HG03103 (cell line): ENCODE data around the gene NEO1.

Experiments used
- ATAC-seq: cut with Tn5 transposase; IDR thresholded peaks from one replicate; pipeline ENCODE4 v1.9.1; 2021; ENCODE audit warnings: low read depth; ENCODE audit not compliant: unreplicated experiment

Gene NEO1

DNA sequence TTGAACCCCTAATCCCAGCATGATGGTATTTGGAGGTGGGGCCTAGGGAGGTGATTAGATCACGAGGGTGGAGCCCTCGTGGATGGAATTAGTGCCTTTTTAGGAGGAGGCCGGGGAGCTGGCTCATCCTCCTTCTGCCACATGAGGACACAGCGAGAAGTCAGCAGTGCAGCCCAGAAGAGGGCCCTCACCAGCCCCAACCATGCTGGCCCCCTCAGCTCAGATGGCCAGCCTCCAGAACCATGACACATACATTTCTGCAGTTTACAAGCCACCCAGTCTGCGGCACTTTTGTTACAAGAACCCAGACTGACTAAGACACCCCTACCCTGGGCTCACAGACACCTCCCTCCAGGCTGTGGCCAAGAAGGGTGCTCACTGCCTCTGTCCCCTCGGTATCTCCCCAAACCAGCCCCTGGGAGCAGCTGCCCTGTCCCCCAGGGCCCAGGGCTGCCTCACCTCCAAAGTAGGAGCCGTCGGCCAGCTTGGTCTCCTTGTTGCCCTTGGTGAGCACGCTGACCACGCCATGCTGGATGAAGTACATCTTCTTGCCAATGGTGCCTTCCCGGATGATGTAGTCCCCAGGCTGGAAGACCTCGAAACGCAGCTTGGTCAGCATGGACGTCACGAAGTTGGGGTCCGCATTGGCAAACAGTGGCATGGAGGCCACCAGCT, 272.4 kb downstream of the NEO1 start:
- ATAC-seq: no peak

DNA sequence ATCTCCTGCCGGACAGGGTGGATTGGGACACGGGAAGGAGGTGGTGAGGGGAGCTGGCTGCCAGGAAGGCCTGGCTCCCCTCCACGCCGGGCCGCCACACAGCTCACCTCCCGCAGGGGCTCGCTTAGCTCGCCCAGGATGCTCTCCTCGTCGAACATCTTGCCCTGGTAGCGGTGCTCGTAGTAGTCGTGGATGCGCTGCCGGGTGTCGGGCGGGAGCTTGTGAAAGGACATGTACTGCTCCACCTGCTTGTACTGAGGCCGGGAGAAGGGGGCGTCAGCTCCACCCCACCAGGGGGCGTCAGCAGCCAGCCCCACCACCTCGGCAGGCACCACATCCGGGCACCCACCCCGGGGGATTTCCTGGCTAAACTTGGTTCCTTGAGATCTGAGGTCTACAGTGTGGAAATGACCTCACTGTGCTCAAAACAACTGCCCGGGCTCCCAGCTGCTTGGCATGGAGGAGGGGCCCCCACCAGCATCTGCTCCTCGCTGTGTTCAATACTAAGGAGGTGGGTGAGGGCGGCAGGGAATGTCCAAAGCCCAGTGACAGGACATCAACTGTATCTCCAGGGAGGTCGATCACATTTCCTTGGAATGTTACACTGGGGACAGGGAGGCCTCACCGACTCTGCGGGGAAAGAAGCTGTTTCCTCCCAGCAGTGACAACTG, 273.1 kb downstream of the NEO1 start:
- ATAC-seq: no peak

- no peak for ATAC-seq
Observed at GRCh38 chr15:73326157-73326556, 273.9 kb downstream of the NEO1 start.

- no peak for ATAC-seq
Observed at GRCh38 chr15:73328149-73328820, 276.0 kb downstream of the NEO1 start.

DNA sequence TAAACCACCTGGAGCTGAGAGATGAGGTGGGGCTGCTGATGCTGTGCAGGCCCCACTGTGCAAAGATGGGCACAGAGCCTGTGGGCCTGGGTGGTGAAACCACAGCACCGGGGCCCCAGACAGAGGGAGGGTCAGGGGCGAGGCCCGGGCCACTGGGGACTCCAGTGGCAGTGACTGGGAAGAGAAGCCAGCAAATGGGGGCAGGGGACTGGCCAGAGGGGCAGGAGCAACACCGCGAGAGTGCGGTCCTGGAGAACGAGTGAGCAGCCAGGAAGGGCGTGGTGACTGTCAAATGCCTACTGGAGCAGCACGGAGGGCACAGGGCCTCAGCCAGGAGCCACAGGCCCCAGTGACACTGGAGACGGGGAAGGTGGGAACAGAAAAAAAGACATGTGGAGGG, 276.7 kb downstream of the NEO1 start:
- no peak for ATAC-seq

- no peak for ATAC-seq
Observed at GRCh38 chr15:73329501-73330200, 277.4 kb downstream of the NEO1 start.

GRCh38 chr15:73330206-73331051, 278.2 kb downstream of the NEO1 start:
- no peak for ATAC-seq

GRCh38 chr15:73331501-73331900, 279.2 kb downstream of the NEO1 start:
- ATAC-seq: no peak

GRCh38 chr15:73331991-73332925, 280.0 kb downstream of the NEO1 start:
- no peak for ATAC-seq

DNA sequence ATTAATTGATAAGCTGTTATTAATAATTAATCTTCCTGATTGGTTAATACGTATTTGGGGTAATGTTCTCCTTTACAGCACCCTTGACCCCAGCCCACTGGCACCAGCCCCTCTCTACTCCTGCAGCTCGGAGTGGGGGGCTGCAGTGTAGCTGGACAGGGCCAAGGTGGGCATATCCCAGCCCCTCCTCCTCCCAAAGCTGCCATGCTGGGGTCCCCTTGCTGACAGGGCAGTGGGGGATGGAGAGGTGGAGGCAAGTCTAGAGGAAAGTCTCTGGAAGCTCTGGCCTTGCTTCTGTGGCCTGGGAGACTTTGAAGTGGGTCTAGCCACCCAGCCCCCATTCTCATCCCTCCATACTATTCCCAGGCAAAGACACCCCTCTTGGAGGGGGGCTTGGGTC, 280.7 kb downstream of the NEO1 start:
- ATAC-seq: no peak

DNA sequence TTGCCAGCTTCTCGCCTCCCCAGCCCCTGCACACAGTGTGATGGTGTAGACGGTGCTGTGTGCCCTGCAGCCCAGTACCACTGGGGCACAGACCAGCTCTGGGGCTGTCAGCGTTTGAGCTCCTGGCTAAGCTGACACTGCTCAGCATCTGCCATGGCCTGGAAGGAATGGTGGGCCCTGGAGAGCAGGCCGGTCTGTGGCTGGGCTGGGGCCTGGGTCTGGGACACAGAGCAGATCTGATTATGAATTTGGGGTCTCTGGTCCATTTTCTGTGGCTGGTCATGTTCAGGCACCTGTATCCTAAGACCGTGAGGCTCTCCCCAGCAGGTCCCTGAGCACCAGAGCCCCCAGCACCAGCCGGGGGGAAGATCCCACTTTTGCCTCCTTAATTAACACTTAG, 281.8 kb downstream of the NEO1 start:
- no peak for ATAC-seq

- ATAC-seq: no peak
Observed at GRCh38 chr15:73335026-73335425, 282.8 kb downstream of the NEO1 start.

DNA sequence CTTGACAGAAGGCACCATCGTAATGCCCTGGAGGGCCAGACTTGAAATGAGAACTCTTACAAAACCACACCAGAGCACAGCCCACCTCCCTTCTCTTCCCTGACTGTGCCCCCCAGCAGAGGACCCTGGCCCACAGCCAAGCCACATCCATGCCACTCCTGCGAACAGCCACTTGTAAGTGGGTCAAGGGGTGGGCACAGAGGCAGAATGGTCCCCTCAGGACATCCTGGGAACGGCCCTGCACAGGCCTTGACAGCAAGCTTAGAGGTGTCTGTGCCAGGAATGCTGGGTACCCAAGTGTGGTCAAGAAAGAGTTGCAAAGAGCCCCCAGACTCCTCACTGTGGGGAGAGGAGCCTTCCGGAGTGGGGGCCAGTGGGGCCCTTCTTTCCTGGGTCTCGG, 283.2 kb downstream of the NEO1 start:
- no peak for ATAC-seq

DNA sequence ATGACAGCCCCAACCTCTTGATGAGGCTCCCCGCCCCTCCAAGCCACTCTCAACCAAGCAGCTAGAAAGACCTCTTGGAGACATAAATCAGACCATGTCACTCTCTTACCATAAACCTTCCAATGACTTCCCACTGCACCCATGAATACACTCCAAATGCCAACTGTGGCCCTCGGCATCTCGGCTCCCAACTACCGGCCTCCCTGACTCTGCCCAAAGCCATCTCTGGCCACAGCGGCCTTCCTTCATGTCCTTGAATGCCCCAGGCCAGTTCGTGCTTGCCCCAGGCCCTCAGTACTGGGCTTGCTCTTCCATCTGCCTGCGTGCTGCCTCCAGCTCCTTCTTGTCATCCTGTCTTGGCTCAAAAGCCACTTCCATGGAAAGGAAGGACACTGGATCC, 284.5 kb downstream of the NEO1 start:
- no peak for ATAC-seq

- no peak for ATAC-seq
Observed at GRCh38 chr15:73337187-73337586, 284.9 kb downstream of the NEO1 start.

DNA sequence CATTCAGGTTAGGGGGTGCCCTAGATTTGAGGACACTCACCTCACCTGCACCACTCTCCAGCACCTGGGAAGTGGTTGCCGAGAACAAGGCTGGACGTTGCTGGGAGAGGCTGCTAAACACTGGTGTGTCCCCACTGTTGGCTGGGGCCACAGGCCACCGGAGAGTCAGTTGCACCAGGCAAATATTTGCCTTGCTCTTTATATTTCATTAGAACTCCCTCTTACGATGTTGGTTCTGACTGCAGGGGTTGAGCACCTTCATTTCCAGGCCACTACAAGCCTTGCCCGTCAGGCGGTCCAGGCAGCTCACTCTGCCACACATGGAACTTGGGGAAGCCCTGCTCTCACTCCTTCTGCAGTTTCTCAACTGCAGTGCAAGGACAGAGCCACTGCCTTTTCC, 285.8 kb downstream of the NEO1 start:
- ATAC-seq: no peak

DNA sequence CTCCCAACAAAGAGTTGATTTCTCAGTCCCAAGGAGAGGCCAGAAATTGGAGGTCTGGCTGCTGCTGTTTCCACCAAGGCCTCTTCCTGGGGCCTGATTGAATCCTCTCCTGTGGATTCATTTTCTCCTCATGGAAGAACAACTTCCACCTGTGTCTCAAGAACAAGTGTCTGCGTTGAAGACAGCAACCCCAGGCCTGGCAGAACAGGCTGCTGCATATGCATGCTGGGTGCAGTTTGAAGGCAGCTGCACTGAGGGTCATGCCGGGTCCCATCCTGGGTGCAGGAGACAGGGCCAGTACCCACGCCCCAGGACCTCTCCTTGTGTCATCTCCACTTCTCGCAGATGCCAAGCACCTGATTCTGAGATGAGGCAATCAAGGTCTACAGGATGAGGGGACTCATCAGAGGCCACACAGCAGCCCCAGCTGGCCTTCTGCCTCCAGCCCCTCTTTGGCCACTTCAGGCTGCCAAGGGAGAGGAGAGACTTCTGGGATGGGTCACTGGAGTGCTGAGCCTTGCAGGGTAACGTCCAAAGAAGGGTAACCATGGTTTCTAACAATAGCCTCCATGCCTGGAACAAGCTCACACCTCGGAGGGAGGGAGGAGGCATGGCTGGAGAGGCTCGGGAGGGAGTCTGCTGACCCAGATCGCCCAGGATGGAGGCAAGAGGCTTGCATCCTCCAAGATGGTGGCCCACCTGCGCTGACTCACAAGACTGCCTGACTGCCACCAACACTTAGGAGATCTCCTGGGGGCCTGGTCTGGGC, 286.5 kb downstream of the NEO1 start:
- ATAC-seq: no peak

- no peak for ATAC-seq
Observed at GRCh38 chr15:73340502-73341192, 288.4 kb downstream of the NEO1 start.
